A673 (cell line): Measurements from ENCODE around the gene DKK3.

Experiments used
- EZH2 ChIP-seq: fragments of 200-600 bp; sonication (generic); IDR thresholded peaks from 2 replicates; pipeline ENCODE4 v1.6.1; 2017; ENCODE audit warnings: borderline replicate concordance, low read depth, mild to moderate bottlenecking, mixed read lengths, antibody characterized with exemption, low read length; ENCODE audit not compliant: poor library complexity, severe bottlenecking
- TF ChIP-seq, protein P1 (sequence below): fragments of 300-800, 200-600 bp; sonication (generic); conservative IDR thresholded peaks from 2 replicates; pipeline ENCODE4 v1.5.1; 2017; ENCODE audit warnings: low read depth, mild to moderate bottlenecking, antibody characterized with exemption, low read length, moderate library complexity, mixed read lengths

DNA sequence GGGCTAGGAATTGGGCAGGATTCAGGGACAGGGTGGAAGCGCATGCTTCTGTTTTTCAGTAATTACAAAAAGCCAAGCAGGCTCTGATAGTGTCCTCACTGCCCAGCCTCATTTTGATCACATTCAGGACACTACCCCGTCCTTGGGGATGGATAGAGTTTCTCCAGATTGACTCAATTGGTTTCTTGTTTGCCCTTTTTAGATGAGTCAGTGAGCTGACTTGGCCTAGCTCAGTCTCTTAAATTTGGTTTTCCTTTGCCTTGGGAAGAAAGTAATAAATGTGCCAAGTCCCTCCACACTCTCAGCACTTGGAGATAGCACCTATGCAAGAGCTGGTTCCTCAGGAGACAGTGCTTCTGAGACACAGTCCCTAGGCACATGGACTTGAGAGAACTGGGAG is 25.5 kb downstream of the DKK3 start:
- TF ChIP-seq, protein P1, sequence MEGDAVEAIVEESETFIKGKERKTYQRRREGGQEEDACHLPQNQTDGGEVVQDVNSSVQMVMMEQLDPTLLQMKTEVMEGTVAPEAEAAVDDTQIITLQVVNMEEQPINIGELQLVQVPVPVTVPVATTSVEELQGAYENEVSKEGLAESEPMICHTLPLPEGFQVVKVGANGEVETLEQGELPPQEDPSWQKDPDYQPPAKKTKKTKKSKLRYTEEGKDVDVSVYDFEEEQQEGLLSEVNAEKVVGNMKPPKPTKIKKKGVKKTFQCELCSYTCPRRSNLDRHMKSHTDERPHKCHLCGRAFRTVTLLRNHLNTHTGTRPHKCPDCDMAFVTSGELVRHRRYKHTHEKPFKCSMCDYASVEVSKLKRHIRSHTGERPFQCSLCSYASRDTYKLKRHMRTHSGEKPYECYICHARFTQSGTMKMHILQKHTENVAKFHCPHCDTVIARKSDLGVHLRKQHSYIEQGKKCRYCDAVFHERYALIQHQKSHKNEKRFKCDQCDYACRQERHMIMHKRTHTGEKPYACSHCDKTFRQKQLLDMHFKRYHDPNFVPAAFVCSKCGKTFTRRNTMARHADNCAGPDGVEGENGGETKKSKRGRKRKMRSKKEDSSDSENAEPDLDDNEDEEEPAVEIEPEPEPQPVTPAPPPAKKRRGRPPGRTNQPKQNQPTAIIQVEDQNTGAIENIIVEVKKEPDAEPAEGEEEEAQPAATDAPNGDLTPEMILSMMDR = no peak
- TF ChIP-seq EZH2 = no peak
